ELR (cell line): ENCODE data around the gene PPM1L.
"Not testable (repeated sequence)": the region's sequence is repeated elsewhere in the genome, so short reads cannot be mapped to it uniquely, and the experiment has no call there.

Experiments used
- DNase-seq: peaks from one replicate; pipeline ENCODE4 v3.0.0-alpha.2; 2015; ENCODE audit warnings: low read depth

The PPM1L gene

DNA sequence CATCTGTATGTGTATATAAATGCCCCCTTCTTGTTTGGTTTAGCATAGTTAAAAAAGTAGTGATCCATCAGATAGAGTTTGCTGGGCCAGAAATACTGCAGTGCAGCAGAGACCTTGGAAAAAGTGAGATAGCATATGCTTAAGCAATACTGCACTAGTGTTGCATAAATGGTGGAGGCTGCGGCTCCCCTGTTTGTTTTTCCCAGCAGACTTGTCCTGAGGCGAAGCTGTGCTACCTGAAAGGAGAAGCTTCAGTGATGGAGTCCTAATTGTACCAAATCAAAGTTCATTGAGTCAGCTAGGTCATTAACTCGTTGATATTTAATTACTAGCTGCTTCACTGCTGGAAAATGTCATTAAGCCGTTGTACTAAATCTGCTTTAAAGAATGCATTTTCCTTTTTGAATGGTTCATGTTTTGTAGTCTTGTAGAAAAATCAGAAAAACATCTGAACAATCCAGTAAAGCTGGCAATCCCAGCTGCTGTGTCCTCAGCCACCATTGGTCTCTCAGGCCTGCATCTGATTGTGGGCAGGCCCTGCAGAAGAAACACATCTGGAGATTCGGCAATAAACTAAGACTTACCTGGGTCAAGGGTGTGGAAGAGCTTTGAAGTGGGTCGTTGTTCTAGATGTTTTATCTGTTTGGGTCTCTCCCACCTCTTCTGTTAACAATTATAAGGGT is 179.5 kb downstream of the PPM1L start:
- no peak for DNase-seq

DNA sequence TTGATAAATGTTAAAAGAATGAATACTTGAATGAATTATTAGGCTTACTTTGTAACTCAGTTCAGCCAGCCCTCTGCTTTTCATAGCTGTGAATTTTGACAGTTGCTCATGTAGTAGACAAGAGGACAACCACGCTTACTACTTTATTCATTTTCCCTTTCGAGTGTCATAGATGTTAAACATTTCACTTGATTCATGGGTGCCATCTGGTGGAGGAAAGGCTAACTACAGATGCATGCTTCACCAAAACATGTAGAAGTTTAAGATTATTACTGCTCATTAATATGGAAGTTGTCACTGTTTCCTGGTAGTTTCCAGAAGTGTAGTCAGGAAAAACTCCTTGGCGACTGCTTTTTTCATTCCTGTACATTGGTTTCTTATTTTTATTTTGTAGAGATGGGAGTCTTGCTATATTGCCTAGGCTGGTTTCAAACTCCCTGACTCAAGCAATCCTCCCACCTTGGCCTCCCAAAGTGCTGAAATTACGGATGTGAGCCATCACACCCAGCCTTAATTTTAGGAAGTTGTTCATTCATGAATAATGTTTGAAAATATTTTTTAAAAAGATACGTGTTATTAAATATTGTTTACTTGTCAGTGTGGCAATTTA is 186.0 kb downstream of the PPM1L start:
- DNase-seq: peak; percentile 73

DNA sequence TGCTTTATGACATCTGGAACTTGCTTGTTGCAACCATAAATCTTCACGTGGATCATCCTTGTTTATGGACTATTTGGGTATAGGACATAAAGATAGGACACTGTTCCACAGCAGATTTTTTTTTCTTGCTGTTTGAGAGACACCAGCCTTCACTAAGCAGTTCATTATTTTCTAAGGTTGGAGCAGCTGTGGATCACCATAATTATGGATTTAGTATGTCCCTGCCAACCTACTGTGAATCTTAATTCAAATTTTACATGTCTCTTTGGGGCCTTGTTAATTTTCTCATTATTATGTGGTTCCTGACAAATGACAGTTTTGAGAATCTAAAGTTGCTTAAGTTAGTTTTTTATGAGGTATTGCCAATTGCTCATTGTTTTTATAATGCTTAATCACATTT is 188.0 kb downstream of the PPM1L start:
- DNase-seq: no peak

DNA sequence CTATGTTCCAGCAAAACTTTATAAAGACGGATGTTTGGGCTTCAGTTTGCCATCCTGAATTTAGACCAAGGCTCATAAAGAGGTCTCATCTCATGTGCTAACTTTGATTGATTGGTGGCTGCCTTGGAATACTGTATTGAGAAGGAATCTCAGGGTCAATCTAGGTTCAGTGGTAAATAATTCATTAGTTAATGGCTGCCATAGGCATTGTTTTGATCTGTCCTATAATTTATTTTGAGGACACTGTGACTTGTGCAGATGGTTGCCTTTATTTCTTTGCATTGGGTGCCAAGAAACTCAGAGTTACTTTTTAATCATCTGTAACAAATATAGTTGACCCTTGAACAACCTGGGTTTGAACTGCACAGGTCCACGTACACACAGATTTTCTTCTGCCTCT is 189.3 kb downstream of the PPM1L start:
- no peak for DNase-seq

DNA sequence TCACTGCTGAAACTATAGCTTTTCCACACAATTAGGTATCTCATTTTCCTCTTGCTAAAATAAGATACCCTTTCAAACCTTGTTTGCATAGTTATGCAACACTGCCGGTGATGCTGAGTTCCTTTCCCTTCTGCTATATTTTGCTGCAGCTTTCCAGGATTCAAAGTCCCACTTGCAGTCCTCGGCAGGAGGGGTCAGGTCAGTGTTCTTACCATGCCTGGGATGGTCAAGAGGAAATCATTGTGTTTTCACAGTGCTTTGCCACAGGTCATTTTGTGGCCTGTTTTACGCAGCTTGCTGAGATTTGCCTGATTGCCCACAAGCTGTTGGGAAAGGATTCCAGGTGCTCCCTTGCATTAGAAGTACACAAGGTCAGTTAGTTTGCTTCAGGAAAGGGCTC is 192.2 kb downstream of the PPM1L start:
- no peak for DNase-seq

DNA sequence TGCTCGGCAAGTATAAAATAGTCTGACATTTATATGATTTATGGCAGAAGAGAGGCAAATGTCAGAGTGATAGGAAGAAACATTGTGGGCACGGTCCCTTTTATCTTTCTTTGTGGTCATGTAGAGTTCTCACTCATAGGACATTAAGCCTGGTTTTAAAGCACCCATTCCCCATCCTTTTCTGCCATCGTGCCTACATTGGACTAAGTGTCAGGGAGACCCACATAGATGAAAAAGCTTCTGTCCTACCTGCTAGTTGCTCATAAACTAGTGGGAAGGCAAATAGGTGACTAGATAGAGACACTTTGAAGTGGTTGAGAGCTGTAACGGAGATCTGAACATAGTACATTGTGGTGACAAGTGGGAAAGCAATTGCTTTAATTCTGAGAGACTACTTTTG is 193.4 kb downstream of the PPM1L start:
- DNase-seq: no peak

DNA sequence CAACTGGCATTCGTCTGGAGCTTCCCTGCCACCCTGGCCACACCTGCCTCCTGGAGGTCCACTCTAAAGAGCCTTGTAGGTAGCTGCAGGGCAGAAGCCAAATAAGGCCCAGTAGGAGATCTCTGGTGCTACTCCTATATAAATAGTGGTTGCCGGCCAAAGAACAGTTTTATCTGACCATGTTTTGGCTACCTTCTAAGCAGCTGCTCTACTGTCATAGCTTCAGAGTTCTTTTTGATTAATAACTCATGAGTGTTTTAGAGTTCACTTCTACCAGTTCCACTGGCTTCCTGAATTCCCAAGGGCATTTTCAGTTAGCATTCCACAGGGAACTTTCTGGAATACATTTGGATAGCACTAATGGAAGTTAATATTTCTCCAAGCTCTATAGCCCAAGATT is 194.5 kb downstream of the PPM1L start:
- DNase-seq: no peak

DNA sequence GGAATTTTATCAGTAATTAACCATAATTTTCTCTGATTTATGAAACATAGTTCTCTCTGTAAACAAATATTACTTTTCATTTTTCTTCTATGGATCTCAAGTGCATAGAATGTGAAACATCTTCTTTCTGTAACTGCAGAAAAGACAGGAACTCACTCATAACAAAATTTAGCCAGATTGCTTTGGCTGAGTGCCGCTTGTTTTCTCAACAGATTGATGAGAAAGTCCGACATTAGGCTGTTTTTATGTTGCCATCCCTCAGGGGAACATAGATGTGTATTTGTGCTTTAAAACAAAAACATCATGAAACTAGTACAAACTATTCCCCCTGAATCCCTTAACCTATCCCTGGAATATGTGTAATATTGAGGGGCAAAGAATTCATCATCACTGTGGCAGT is 194.9 kb downstream of the PPM1L start:
- no peak for DNase-seq

DNA sequence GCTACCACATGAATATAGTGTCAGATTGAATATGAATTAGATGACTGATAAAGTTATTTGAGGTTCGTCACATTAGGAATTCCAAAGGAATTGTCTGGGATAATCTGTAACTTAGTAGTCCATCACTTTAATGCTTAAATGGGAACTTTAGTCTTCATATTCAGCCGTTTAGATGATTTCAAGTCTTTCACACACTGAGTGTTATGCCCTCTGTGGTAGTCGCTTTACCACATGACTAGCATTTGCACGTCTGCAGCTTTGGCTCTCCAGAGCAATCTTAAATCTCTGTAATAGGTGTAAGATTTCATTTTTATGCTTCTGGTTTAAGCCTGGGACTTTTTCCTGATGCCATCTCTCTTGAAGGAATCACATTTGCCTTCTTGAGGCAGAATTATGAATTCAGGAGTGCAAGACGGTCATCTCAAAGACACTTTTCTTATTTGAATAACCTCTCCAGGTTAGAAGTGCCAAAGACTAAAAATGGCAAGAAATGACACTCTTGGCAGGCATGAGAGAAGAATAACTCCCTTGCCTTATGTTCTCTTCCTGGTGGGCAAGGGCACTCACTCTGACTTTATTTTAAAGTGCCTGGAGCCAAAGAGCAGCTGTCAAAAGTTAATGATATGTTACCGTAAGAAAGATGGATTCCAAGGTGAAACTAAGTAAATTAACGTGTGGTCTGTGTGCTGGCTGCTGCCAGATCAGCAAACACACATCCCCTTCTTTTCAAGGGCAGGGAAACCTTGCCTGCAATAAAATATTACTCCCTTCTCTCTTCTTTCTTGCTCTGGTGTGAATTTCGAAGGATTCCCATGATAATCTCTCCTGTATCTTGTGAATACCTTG is 195.8 kb downstream of the PPM1L start:
- DNase-seq: no peak

DNA sequence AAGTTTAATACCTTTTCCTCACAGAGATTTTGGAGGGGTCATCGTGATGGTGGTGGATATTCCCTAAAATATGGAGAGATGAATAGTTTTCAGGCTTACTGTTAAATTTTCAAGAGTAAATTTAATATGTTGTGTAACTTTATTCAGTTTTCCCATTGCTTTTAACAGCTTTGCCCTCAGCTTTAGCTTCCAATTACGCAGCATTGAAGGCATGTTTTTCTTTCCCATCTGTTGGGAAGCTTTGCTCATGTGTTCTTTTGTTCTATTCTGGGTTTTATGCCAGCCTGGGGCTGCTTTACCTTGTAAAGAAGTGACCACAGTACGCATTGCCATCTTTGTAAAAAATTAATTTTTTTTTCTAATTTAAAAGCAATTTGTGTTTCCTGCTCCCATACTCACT is 197.7 kb downstream of the PPM1L start:
- DNase-seq: no peak

DNA sequence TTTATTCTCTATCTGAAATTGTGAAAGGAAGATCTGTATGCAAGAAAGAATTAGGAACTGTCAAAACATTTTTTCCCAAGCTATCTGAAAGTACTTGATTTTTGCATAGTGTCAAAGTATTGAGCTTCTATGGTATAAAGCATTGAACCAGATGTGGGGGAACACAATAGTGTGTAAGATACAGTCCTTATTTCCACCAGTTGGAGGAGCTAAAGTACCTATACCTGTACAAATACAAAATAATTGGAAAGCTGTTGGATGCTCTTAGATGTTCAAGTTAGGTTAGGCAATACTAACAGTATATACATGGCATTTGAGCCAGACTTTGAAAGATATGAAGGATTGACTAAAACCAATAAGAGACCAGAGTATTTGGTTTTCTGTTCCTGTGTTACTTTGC is 200.8 kb downstream of the PPM1L start:
- DNase-seq: peak; percentile 36

DNA sequence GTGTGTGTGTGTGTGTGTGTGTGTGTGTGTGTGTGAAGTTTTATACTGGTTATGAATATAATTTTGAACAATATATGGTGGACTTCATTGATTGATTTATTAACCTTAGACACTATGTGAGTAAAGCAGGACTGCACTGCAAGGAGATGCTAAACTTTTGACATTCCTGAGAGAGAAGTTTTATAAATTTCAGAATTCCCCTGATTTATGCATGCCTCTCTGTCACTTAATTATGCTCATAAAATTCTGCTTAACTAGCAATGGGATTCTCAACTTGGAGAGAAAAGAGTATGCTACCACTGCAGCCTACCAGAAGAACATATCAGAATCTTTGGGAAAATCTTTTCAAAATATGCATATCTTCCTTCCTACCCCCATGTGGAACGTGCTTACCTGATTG is 204.5 kb downstream of the PPM1L start:
- DNase-seq: no peak

DNA sequence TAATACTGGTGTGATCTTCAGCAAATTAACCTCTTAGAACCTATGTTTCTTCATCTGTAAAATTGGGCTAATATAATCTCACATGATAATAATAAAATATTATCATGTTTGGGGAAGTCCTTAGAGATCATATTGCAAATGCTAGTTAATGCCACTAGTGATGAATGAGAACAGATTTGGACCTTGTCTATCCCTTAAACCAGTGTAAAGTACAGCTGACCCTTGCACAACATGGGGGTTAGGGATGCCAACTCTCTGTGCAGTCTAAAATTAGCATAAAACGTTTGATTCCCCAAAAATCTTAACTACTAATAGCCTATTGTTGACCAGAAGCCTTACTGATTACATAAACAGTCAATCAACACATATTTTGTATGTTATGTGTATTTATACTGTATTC is 207.9 kb downstream of the PPM1L start:
- no peak for DNase-seq

DNA sequence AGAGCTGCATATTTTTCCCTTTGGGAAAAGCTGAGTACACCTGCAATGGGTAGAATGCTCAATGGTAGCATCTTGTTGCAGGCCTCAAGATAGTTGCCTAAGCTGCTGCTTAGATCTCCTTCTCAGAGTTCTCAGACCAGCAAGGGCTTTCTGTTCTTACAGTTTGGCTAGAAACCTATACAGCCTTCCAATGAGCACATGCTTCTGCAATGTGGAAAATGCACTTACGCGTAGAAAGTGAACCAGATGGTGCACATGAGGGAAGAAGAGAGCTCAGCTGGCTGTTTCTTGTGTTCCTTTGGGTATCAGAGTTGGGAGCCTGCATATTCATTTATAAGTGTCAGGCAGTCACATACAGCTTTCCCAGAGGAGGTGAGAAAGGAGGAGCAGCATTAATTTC is 212.7 kb downstream of the PPM1L start:
- DNase-seq: no peak

DNA sequence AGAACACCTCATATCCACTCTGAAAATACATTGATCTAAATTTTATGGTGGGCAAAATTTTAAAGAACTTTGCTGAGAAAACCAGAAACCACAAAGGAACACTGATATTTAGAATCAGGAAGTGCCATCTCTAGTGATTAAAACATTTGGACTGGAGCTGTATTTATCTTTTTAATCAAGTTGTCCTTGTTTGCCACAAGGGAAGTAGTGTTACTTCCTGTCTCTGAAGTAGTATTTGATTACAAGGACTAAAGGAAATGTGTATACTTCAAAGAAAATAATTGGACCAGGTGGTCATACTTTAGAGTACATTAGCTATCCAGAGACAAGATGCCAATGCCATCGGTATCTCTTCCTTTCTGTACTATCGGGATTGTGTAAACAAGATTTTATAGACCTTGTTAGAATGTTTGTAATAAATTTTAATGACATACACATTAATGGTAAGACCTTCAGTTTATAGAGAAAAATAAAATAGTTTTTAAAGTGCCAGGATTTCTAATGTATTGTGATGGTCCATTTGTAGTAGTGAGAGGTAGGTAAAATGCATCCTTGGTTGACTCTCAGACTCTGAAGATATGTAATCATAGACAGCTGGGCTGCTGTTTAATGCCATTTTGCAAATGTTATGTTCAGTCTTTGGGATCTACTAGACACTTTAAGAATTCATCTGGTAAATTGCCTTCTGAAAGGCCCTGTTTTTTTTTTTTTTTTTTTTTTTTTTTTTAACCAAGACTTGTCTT is 217.2 kb downstream of the PPM1L start:
- DNase-seq: no peak

DNA sequence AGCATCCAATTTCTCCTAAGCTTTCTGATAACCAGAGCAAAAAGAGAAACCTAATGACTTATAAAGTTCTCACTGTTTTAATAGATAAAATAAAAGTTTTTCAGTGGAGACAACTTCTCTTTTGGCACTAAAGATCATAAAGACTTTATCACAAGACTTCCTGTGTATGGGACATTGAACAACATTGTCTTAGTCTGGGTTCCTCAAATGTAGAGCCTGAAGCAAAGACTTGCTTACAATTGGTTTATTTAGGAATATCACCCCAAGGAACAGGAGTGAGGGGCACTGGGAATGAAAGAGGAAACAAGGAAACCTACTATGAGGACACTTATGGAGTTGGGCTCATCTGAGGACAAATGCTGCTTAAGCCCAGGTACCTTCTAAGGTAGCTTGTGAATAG is 221.7 kb downstream of the PPM1L start:
- no peak for DNase-seq

DNA sequence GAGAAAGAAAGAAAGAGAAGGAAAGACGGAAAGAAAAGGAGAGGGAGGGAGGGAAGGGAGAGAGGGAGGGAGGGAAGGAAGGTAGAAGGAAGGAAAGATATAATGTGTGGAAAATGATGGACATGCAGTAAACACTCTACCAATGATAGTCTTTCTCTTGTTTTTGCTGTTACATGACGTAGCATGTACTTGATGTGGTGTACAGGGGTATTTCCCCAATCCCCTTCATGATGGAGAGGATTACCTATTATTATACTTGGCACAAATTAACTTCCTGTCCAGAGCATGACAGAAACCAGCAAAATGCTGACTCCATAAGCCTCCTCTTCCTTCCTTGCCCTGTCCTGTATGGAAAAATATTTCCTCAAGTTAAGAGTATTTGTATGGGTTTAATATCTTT is 224.7 kb downstream of the PPM1L start:
- no peak for DNase-seq

DNA sequence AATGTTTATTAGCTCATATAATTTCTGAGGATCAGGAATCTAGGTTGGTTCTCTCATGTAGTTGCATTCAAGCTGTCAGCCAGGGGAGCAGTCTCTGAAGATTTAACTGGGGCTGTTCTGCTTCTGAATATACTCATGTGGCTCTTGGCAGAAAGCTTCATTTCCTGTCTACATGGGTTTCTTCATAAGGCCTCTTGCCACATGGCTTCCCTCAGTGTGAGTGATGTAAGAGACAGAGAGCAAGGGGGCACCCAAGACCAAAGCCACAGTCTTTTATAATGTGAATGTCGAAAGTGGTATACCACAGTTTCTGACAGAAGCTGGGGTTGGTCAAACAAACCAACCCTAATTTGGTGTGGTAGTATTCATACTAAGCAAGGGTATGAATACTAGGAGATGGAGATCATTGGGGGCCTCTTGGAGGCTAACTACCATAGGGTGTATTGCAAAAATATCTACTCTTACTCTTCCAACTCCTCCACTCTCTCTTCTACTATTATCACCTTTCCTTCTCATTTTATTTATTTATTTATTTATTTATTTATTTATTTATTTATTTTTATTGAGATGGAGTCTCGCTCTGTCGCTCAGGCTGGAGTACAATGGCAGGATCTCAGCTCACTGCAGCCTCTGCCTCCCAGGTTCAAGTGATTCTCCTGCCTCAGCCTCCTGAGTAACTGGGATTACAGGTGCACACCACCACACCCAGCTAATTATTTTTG is 225.3 kb downstream of the PPM1L start:
- no peak for DNase-seq

DNA sequence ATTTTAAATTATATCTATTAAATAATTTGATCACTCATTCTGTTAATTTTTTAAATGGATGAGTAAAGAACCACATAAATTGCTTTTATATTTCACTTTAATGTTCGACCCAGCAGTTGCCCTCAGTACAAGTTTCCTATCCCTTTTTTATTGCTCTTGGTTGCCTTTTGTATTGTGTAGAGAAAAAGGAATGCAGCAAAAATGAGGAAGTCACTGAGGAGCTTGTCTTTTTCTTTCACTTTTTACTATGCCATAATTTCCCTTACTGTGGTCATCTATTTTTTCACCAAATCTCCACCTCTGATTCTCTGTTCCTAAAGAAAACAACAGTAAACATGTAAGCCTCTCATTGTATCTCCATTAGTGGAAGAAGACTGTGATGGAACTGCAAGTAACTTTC is 226.5 kb downstream of the PPM1L start:
- DNase-seq: no peak

DNA sequence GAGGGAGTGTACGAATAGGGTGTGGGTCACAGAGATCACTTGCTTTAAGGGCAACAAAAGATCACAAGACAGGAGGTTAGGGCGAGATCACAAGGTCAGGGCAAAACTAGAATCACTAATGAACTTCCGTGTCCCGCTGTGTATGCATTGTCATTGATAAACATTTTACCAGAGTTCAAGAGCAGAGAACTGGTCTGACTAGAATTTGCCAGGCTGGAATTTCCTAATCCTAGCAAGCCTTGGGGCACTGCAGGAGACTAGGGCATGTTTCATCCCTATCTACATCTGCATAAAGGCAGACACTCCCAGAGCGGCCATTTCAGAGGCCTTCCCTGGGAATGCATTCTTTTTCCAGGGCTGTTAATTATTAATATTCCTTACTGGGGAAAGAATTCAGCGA is 227.9 kb downstream of the PPM1L start:
- not testable (repeated sequence) for DNase-seq

DNA sequence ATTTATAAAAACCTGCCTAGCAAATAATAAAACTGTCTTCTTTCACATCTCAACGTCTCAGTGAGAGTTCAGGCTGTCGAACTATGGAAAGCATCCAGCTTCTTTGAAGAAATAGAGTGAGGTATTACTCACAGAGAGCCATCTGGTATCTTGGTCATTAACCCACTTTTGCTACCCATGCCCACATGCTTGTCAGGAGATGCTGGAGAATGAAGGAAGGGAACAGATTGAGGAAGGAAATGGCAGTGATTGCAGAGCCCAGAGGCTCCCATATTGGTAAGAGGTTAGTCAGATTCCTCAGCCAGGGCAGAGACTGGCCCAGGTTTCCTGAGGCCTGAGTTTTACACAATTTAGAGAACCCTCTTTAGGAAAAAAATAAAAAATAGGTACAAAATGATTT is 230.0 kb downstream of the PPM1L start:
- no peak for DNase-seq
